HUES64 (cell line): ENCODE data around the gene FDX2.

Experiments
- H3K27ac ChIP-seq: 2 replicates; pipeline ENCODE4 v1.7.0; 2013; ENCODE audit warnings: low read depth, low read length, inconsistent platforms
- H3K27me3 ChIP-seq: 2 replicates; pipeline ENCODE4 v1.6.1; 2013; ENCODE audit warnings: mild to moderate bottlenecking, low read length; ENCODE audit not compliant: insufficient read depth
- H3K36me3 ChIP-seq: 2 replicates; pipeline ENCODE4 v1.6.1; 2013; ENCODE audit warnings: mild to moderate bottlenecking, low read length; ENCODE audit not compliant: insufficient read depth
- H3K4me1 ChIP-seq: 2 replicates; pipeline ENCODE4 v1.6.1; 2013; ENCODE audit warnings: mild to moderate bottlenecking, low read length, moderate library complexity; ENCODE audit not compliant: insufficient read depth
- H3K4me3 ChIP-seq: 2 replicates; pipeline ENCODE4 v1.5.1; 2013; ENCODE audit warnings: mild to moderate bottlenecking, low read length, moderate library complexity
- H3K9ac ChIP-seq: 2 replicates; pipeline ENCODE4 v1.6.1; 2013; ENCODE audit warnings: mild to moderate bottlenecking, low read depth, low read length
- H3K9me3 ChIP-seq: 2 replicates; pipeline ENCODE4 v1.6.1; 2013; ENCODE audit warnings: low read depth, low read length; ENCODE audit not compliant: insufficient read depth
- WGBS: fragments of 150-250, 120-280 bp; methylation state at CpG from one replicate; pipeline ENCODE4 v1.1.7; 2013; ENCODE audit warnings: missing lambda C conversion rate; 5-methylcytosine and 5-hydroxymethylcytosine counted together

FDX2 gene

DNA sequence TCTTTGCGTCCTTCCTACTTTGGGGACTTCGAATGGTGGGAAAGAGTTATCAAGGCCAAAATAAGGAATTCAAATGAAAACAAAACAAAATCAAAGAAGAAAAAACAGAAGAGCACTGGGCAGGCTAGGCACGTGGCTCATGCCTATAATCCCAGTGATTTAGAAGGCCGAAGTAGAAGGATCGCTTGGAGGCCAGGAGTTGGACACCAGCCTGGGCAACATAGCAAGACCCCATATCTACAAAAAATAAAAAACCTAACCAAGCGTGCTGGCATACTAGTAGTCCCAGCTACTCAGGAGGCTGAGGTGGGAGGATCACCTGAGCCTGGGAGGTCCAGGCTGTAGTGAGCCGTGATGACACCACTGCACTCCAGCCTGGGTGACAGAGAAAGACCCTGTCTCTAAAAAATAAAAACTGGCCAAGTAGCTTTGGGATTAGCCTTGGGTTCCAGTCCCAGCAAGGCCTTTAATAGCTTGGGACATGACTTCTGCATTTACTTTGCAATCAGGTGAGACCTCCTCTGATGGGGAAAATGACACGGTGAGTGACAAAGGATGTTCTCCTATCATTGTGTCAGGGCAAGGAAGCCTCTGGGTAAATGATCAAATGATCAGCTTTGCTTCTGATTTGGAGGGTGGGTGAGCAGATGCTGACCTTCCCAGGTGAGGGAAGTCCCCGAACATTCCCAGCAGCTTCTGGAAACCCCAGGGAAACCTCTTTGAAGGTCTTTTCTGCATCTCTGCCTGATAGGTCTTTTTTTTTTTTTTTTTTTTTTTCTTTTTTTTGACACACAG is 37.8 kb downstream of the FDX2 start:
- 95% methylated on average over 9 of the region's 9 CpGs for WGBS

GRCh38 chr19:10274589-10274988 is 41.2 kb downstream of the FDX2 start:
- Histone ChIP-seq H3K9me3 (no peaks in the 10 kb centered on the region), H3K4me3 (no peak overlapping the region), H3K27me3 (peaks cover 31% of the 10 kb centered on the region), H3K36me3 (0 out of 2 replicates have a peak, but pooled peaks cover 2% of the 10 kb centered on the region), H3K9ac (no peak overlapping the region), H3K4me1 (no peaks in the 10 kb centered on the region), H3K27ac (no peak overlapping the region)
- WGBS = 94% methylated on average over 10 of the region's 10 CpGs

More for the DNA sequence above, 37.8 kb downstream of the FDX2 start:
- Histone ChIP-seq H3K9me3 (no peaks in the 10 kb centered on the region), H3K4me3 (no peak overlapping the region), H3K4me1 (no peaks in the 10 kb centered on the region), H3K36me3 (0 out of 2 replicates have a peak, but pooled peaks cover 2% of the 10 kb centered on the region), H3K27me3 (no peaks in the 10 kb centered on the region), H3K9ac (no peak overlapping the region), H3K27ac (no peak overlapping the region)

- Histone ChIP-seq H3K4me1 (no peaks in the 10 kb centered on the region), H3K9me3 (no peaks in the 10 kb centered on the region), H3K4me3 (peak overlapping the region; percentile 49), H3K9ac (no peak overlapping the region), H3K36me3 (0 out of 2 replicates have a peak, but pooled peaks cover 2% of the 10 kb centered on the region), H3K27me3 (peaks cover 45% of the 10 kb centered on the region), H3K27ac (no peak overlapping the region)
- WGBS = 62% methylated on average over 12 of the region's 12 CpGs
Observed at GRCh38 chr19:10271543-10272086, 44.2 kb downstream of the FDX2 start.

GRCh38 chr19:10270616-10271394 is 45.0 kb downstream of the FDX2 start, which contains the start of gene ICAM1:
ICAM1 (plus strand) TSS chr19:10271120; CDS start chr19:10271160, 40 bp downstream.
- H3K36me3 ChIP-seq = 0 out of 2 replicates have a peak, but pooled peaks cover 2% of the 10 kb centered on the region
- peak within 1 kb of the TSS; percentile 7; the same call in 1 of the 2 replicates for H3K9ac ChIP-seq
- 4% methylated on average over 51 of the region's 51 CpGs for WGBS
- no peak within 1 kb of the TSS; the same call in 1 of the 2 replicates for H3K27ac ChIP-seq
- peak within 1 kb of the TSS; percentile 49 for H3K4me3 ChIP-seq
- H3K4me1 ChIP-seq = no peaks in the 10 kb centered on the region
- no peaks in the 10 kb centered on the region for H3K9me3 ChIP-seq
- peaks cover 45% of the 10 kb centered on the region for H3K27me3 ChIP-seq

GRCh38 chr19:10270180-10270615 is 45.6 kb downstream of the FDX2 start:
- Histone ChIP-seq H3K27ac (no peak overlapping the region), H3K36me3 (no peaks in the 10 kb centered on the region), H3K9ac (peak overlapping the region; percentile 7; the same call in 1 of the 2 replicates), H3K4me1 (no peaks in the 10 kb centered on the region), H3K27me3 (peaks cover 45% of the 10 kb centered on the region), H3K9me3 (no peaks in the 10 kb centered on the region), H3K4me3 (peak overlapping the region; percentile 49)
- WGBS = 8% methylated on average over 37 of the region's 37 CpGs

GRCh38 chr19:10269333-10270179 is 46.3 kb downstream of the FDX2 start:
- no peak overlapping the region for H3K27ac ChIP-seq
- peak overlapping the region; percentile 49 for H3K4me3 ChIP-seq
- WGBS = 9% methylated on average over 59 of the region's 59 CpGs
- no peaks in the 10 kb centered on the region for H3K4me1 ChIP-seq
- peaks cover 45% of the 10 kb centered on the region for H3K27me3 ChIP-seq
- H3K36me3 ChIP-seq = no peaks in the 10 kb centered on the region
- no peak overlapping the region; the same call in 1 of the 2 replicates for H3K9ac ChIP-seq
- no peaks in the 10 kb centered on the region for H3K9me3 ChIP-seq

DNA sequence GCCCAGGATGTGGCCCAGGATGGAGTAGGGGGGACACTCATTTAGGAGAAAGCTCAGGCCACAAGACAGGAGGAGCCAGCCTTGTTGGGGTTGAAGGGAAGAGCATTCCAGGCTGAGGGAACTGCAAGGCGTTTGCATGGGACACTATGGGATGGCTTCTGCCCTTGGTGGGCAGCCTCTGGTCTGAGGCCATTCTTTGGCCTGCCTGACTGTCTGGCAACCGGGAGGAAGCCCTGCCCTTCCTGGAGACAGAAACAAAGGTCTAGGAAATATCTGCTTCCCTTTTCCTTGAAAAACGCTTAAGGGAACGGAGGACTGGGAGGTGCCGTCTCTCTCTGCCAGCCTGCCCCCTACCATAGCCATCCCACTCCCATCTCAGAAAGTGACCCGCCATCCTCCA is 47.7 kb downstream of the FDX2 start:
- no peak overlapping the region for H3K27ac ChIP-seq

GRCh38 chr19:10266706-10267105 is 49.1 kb downstream of the FDX2 start:
- no peak overlapping the region for H3K9ac ChIP-seq
- no peak overlapping the region for H3K27ac ChIP-seq
- H3K9me3 ChIP-seq = no peaks in the 10 kb centered on the region
- no peaks in the 10 kb centered on the region for H3K36me3 ChIP-seq
- H3K4me3 ChIP-seq = no peak overlapping the region
- H3K4me1 ChIP-seq = no peaks in the 10 kb centered on the region
- 97% methylated on average over 7 of the region's 7 CpGs for WGBS
- peaks cover 34% of the 10 kb centered on the region for H3K27me3 ChIP-seq

More for the DNA sequence above, 47.7 kb downstream of the FDX2 start:
- no peaks in the 10 kb centered on the region for H3K4me1 ChIP-seq
- H3K36me3 ChIP-seq = no peaks in the 10 kb centered on the region
- H3K9ac ChIP-seq = no peak overlapping the region
- no peak overlapping the region for H3K4me3 ChIP-seq
- H3K9me3 ChIP-seq = no peaks in the 10 kb centered on the region
- H3K27me3 ChIP-seq = peaks cover 45% of the 10 kb centered on the region
- 86% methylated on average over 6 of the region's 6 CpGs for WGBS

- 90% methylated on average over 7 of the region's 7 CpGs for WGBS
- no peaks in the 10 kb centered on the region for H3K4me1 ChIP-seq
- H3K9ac ChIP-seq = no peak overlapping the region
- no peaks in the 10 kb centered on the region for H3K27me3 ChIP-seq
- no peak overlapping the region for H3K4me3 ChIP-seq
- H3K36me3 ChIP-seq = peaks cover 10% of the 10 kb centered on the region
- no peaks in the 10 kb centered on the region for H3K9me3 ChIP-seq
- H3K27ac ChIP-seq = no peak overlapping the region
Observed at GRCh38 chr19:10262771-10263170, 53.0 kb downstream of the FDX2 start.

DNA sequence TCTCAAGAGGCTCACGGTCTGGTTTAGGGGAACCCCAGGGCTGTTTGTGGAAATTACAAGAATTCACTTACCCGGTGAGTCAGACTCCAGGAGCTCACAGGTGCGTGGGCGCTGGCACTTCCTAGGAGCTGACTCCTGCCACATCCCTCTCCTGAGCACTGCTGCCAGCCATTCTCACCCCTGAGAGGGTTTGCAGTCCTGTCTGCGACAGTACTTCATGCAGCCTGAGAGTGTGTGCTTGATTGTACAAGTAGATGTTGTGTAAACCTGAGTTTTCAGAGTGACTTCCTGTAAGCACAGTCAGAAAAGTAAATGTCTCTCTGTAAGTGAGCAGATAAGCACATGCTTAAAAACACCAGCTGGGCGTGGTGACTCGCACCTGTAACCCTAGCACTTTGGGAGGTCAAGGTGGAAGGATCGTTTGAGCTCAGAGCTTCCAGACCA is 55.7 kb downstream of the FDX2 start:
- Histone ChIP-seq H3K4me3 (no peak overlapping the region), H3K27ac (no peak overlapping the region), H3K9me3 (no peaks in the 10 kb centered on the region), H3K4me1 (no peaks in the 10 kb centered on the region), H3K27me3 (no peaks in the 10 kb centered on the region), H3K36me3 (peaks cover 32% of the 10 kb centered on the region), H3K9ac (no peak overlapping the region)
- WGBS = 92% methylated on average over 8 of the region's 8 CpGs
